ENCODE measurements around the gene RBP3.

The RBP3 gene

DNA sequence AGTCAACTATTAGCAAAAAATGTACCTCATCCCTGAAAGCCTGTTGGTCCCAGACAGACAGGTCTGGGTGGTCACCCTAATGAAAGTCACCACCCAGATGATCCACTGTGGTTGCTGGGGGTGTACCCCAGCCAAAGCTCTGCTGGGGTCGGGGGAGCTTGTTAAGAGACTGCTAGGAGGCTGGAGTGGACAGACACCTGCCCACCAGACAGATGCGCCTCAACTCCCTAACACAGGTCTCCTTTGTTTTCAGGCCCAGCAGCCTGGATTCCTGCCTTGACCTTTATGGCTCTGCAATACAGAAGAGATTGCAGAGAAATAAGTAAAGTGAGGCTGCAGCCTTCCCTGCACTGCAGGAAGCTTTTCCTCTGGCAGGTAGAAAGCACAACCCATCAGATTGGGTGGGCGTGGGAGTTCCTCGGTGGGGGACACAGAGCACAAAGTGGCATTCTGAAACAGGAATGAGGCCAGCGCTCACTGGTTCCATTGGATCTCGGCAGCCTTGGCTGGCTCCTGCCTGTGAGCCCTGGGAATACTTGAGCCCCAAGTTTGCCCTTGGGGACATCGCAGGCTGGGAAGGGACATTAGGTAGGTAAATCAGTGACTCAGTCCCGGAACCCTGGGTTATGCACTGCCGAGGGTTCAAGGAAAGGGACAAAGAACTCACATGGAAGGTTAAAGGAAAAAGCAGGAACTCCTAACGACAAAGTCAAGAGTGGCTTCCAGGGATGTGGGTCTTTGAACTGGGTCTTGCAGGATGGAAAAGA, 53.9 kb downstream of the RBP3 start:
- no peak for DNase-seq (ENCODE audit: low spot score)

GRCh38 chr10:47402641-47403301, 54.6 kb downstream of the RBP3 start:
- DNase-seq (ENCODE audit: low spot score), result peak; percentile 83

DNA sequence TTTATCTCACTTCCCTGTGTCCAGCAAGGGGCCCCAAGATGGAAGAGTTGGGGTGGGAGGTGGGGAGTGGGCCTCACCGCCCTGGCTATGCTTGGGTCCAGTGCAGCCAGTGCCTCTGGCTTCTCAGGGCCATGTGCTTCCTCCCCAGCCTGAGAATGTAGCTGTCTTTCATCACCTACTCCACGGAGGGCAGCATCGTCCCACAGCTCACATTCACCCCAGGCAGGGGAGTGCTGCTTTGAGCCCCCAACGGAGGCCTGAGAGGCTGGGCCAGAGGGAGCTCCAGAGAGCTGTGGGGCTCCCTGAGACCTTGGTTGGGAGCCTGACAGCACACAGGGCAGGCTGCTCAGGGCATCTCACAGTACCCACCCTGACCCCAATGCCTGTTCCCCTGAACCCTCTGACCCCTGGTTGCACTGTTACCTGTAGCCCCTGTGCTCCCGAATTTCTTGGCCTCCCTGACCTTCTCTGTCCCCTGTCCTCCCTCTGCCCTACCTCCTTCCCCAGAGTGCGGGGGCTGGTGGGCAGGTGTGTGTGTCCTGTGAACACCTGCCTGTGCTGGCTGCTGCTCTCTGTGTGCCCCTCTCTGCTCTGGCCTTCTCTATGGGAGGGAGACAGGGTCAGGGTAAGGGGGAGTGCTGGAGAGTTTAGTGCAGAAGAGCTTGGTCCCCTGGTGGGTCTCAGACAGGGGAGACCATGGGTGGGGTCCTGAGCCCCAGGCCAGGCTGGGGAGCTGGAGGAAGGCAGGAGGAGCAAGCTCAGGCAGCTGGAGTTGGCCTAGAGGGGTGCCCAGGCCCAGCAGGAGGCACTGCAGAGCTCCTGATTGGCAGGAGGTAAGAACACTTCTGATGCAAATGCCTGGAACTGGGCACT, 55.5 kb downstream of the RBP3 start:
- no peak for DNase-seq (ENCODE audit: low spot score)

DNA sequence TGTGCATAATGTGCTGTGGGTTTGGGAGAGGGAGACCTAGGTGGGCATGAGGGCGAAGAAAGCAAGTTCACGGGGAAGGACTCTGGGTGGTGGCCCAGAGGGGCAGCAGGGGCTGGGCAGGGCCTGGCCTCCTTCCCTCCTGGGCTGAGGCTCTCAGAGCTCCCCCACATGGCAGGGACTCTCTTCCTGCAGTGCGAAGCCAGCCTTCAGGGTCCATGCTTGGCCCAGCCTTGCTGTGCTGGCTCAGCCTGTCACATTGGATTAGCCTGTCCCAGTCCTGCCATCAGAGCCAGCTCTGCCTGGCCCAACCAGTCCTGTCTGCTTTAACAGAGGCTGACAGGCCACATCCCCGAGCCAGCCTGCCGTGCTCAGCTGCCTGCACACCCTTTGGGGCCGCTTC, 56.3 kb downstream of the RBP3 start:
- DNase-seq (ENCODE audit: low spot score), result no peak

GRCh38 chr10:47404937-47405336, 56.8 kb downstream of the RBP3 start:
- no peak for DNase-seq (ENCODE audit: low spot score)

DNA sequence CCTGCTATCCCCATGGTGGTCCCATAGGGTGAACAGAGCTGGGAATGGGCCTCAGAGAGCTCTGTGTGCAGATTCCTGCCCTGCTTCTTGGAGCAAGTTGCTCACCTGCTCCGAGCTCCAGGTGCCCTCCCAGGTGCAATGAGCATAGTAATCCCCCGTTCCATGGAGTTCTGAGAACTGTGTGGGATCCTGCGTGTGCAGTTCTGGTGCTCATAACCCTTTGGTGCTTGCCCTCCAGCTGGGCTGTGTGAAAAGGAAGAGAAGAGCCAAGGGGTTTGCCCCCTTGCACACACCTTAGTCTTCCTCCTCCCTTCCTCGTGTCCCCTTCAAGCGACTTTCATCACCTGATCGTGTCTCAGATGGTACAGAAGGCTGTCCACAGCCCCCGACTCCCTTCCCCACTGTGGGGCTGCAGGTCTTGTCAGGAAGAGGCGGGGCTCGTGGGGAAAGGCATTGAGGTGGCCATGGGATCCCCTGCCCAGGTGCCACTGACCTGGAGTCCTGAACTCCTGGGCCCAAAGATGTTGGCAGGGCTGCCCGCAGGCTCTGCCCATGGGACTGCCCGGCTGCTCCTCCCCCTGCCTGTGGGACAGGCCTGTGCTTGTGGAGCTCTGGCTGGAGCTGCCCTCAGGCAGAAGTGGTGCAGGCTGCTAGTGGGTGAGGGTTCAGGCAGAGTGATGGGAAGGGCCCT, 57.8 kb downstream of the RBP3 start:
- DNase-seq (ENCODE audit: low spot score), result no peak

DNA sequence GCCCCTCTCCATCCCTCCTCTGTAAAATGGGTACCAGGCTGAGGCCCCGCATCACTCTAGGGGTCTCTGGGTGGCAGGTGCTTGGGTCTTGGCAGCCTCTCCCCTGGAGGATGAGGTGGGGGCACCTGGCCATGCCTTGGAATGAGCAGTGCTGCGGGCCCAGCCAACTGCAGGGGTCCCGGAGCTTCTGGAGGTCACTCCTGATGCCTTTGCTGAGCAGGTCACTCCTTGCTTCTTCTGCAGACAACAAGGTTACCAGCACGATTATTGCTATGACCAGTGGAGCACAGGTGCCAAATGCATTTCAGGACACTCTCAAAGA, 58.3 kb downstream of the RBP3 start:
- no peak for DNase-seq (ENCODE audit: low spot score)

DNA sequence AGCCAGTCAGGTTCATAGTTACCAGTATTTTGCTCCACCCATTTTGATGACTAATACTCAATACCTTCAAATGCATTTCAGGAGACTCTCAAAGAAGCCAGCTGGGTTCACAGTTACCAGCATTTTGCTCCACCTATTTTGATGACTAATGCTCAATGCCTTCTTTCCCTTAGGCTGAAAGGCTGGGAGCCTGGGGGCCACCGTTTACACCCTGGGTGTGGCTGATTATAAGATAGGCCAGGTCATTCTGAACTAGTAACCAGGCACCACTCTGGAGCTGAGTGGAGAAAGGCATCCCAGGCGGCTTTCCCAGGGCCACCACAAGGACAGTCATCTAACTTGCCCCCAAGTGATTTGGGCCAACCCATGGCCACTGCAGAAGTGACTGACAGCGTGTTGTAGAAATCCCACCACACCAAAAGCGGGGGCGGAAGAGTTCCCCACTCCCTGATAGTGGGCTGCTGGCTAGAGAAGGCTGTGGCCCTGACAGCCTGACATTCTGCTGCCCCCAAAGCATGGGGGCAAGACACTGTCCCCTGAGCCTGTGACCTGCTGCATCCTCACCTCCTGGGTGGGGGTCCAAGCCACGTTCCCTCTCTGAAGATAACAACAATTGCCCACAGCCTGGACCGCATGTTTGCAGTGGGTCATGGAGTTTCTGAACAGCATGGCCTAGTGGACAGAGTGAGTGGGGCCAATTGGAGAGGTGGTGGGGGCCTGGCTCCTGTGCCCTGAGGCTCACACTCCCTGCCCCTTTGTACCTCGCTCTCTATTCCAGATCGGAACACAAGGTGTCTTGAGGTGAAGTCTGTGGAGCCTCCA, 58.9 kb downstream of the RBP3 start:
- peak; percentile 48 for DNase-seq (ENCODE audit: low spot score)
